ENCODE data around the gene SPHK1.
A peak's percentile ranks its signal among the peaks of the same experiment; 100 is the strongest.

The SPHK1 gene

GRCh38 chr17:76365256-76365903 lies 19.0 kb upstream of the SPHK1 start:
- DNase-seq, result no peak

GRCh38 chr17:76366247-76366646 lies 18.2 kb upstream of the SPHK1 start:
- DNase-seq, result no peak

GRCh38 chr17:76367642-76368041 lies 16.8 kb upstream of the SPHK1 start:
- no peak for DNase-seq

GRCh38 chr17:76368545-76368944 lies 15.9 kb upstream of the SPHK1 start:
- no peak for DNase-seq

GRCh38 chr17:76369379-76369778 lies 15.0 kb upstream of the SPHK1 start:
- no peak for DNase-seq

GRCh38 chr17:76369804-76370203 lies 14.6 kb upstream of the SPHK1 start:
- no peak for DNase-seq

- no peak for DNase-seq
Measured at GRCh38 chr17:76370261-76370993, 14.0 kb upstream of the SPHK1 start.

GRCh38 chr17:76371656-76372628 lies 12.5 kb upstream of the SPHK1 start:
- DNase-seq, result no peak

- DNase-seq, result no peak
Measured at GRCh38 chr17:76376318-76377133, 7.9 kb upstream of the SPHK1 start.

GRCh38 chr17:76378548-76379274 lies 5.7 kb upstream of the SPHK1 start:
- no peak for DNase-seq

GRCh38 chr17:76379275-76379641 lies 5.2 kb upstream of the SPHK1 start:
- no peak for DNase-seq

- no peak for DNase-seq
Measured at GRCh38 chr17:76379646-76380376, 4.6 kb upstream of the SPHK1 start.

GRCh38 chr17:76381633-76382350 lies 2.6 kb upstream of the SPHK1 start:
- no peak for DNase-seq

GRCh38 chr17:76382351-76382802 lies 2.0 kb upstream of the SPHK1 start:
- no peak for DNase-seq

GRCh38 chr17:76382803-76383545 lies 1.4 kb upstream of the SPHK1 start:
- DNase-seq, result peak; percentile 12

GRCh38 chr17:76383546-76384221 lies 725 bp upstream of the SPHK1 start:
- DNase-seq, result no peak

GRCh38 chr17:76384987-76385891 lies 830 bp downstream of the SPHK1 start:
- no peak for DNase-seq
